GM19463 (cell line): ENCODE data around the gene ATP10A.
"Not testable (repeated sequence)": the region's sequence is repeated elsewhere in the genome, so short reads cannot be mapped to it uniquely, and the experiment has no call there.

ENCODE experiments used
- ATAC-seq: cut with Tn5 transposase; IDR thresholded peaks from one replicate; pipeline ENCODE4 v1.9.1; 2021; ENCODE audit warnings: mild to moderate bottlenecking, moderate library complexity; ENCODE audit not compliant: unreplicated experiment

The ATP10A gene

DNA sequence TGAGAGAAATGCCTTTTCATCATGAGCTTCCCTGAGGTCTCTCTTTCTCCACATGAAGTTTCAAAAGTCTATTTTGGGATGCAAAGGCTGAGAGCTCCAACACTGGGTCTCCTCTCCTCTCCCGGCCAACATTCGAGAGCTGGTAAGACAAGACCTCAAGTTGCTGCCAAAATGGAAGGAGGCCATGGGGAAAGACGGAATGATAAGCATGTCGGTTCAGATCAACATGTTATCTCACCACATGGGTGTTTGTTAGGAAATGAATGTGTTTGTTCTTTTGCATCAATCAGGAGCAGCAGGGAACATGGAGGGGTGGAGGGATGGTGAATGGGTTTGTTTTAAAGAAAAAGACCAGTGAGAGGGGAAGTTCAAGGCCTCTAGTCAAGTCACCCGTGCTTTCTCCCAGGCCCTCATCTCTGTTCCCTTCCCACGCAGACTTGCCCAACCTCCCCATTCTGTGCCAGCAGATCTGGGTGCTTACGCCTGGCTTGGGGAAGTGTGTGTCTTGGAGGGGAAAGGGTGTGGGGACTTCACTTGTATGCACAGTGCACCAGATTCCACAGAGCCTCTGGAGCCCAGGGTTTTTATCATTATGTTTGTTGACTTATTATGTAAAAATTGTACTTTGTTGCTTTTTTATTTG, 23.5 kb upstream of the ATP10A start:
- no peak for ATAC-seq

DNA sequence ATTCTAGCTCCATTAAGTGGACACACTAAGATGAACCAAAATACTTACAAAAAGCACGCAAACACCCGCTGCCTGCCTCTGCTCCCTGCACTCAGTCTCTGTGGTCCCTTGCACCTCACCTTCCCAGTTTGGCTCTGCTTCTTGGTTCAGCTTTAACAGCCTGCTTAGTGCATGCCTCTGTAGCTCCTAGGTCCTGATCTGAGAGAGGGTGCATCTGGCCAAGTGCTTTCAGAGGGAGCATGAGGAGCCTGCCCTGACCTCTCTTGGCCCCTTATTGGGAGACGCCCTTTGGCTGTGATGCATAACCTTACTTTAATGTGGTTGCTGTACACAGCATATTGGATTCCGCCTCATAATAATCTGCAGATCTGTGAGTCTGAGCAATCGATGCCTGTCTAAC, 21.2 kb upstream of the ATP10A start:
- no peak for ATAC-seq

DNA sequence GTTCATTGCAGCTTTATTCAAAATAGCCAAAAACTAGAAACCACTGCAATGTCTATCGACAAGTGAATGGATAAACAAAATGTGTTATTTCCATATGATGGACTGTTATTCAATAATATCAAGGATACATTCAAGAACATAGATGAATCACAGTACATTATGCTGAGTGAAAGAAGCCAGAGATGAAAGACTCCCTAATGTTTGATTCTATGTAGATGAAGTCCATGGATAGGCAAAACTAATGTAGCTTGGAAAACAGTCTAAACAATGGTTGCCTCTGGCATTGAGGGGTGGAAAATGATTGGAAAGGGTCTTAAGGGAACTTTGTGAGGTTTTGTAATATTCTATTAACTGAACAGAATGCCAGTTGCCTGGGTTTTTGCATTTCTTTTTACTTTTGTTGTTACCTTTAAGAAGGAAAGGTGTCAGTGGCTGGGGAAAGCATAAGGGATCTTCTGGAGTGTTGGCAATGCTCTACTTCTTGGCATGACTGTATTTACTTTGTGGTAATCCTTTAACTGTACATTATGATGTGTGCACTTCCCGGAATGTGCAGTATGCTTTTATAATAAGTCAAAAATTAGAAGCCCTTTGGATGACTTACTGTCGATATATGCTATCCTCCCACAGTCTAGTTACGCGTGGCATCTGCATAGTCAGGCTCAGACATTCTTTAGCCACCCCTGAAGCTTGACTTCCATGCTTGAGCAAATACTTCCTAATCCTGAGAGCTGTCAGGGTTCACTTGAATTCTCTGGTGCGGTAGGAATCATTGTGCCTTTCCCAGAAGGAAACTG, 20.5 kb upstream of the ATP10A start:
- ATAC-seq = no peak

DNA sequence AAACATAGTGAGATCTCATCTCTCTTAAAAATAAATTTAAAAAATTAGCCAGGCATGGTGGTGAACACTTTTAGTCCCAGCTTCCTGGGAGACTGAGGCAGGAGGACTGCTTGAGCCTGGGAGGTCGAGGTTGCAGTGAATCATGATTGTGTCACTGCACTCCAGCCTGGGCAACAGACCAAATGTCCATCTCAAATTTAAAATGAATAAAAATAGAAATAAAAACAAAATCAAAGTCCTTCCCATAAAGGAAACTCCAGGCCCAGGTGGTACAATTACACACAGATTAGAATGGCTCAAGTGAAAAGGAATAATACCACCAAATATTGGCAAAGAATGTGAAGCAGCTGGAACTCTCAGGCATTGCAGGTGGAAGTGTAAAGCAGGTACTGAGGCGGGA, 19.3 kb upstream of the ATP10A start:
- ATAC-seq = no peak

DNA sequence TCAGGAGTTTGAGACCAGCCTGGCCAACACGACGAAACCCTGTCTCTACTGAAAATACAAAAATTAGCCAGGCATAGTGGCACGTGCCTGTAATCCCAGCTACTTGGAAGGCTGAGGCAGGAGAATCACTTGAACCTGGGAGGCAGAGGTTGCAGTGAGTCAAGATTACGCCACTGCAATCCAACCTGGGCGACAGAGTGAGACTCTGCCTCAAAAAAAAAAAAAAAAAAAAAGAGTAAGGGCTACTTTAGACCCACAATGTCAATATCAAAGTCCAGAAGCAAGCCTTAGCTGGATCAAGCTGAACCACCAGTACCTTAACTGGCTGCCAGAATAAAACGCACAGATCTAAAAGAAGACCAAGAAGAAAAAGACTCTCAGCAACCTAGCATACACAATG, 17.8 kb upstream of the ATP10A start:
- ATAC-seq = not testable (repeated sequence)

DNA sequence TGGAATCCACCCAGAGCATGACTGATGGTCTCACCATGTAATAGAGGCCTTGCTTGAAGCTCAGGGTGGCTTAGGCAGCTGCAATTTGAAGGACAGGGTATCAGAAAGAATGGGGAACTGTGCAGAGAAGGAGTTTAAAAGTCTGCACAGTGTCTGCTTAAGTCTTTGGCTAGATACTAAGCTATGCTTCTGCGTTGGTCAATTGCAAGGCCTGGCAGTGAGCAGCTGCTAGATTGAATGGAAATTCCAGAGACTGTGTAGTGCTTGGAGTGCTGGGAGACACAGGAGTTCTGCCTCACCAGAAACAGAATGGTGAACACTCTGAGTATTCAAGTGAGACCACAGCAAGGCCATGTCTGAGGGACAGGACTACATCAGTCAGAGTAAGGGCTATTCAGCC, 17.3 kb upstream of the ATP10A start:
- ATAC-seq = no peak

DNA sequence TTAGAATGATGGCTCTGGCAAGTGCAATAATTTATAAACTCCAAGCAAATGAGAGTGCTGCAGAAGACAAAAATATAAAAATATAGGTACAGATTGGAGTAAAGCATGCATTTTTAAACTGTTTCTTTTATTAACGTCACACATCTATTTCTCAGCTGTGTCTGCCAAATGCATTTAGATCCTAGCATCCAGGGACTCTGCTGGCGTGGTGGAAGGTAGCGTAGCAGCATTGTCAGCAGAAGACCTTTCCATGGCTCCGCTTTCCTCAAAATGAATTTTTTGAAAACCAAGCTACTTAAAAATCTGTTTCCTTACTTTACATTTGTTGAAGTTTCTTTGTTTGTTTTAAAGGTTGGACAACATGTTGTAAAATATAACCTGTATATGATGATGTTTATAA, 16.3 kb upstream of the ATP10A start:
- no peak for ATAC-seq

DNA sequence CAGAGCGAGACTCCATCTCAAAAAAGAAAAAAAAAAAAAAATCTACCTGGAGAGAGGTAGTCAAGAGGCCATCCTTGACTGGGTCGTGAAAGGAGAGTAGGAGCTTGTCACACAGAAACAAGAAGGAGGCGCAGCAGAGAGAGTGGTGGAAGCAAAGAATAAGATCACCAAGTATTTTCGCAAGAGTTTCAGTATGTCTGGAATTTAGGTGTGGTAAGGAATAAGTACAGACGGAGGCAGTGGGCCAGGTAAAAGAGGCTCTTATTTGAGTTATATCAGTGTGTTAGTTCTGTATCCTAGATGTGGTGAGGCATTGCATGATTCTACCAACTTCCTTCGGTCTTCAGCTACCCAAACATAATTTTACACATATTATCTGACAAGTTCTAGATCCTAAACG, 14.6 kb upstream of the ATP10A start:
- ATAC-seq = no peak

DNA sequence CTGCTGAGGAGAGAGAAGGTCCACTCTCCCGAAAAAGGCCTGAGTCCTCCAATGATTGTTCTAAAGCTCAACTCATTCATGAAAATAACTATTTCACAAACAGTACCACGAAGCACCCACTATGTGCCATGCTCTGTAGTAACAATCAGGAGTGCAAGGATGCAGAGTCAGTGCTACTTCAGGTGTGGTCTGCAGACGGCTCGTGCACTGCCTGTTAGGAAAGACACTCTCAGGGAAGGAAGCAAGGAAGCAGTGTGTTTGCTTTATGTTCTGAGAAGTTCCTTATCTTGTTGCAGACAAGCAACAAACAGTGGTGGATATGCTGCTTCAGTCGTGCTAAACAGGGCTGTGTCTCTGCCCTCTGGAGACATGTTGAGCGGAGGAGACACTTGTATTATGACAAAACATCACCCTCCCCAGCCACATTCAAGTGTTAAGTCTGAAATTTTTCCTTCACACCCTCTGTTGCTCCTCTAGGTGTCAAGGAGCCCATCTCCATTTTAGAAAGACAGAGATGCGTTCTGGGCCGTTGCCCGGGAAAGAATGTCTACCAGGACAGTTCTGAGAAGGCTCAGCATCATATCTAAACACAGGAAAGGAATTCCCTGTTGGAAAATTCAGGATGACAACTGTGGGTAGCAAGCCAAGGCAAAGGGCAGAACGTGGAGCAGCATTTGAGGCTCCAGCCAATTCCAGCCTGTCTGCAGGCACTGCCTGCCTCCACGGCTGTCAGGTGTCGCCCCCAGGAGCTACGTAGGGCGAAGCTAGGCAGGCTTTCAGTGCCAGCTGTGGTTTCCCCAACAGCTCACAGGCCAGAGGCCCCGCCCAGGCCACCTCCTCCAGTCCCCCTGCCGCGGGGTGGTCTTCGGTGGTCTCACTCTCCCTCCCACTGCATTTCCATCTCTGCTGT, 13.4 kb upstream of the ATP10A start:
- no peak for ATAC-seq

DNA sequence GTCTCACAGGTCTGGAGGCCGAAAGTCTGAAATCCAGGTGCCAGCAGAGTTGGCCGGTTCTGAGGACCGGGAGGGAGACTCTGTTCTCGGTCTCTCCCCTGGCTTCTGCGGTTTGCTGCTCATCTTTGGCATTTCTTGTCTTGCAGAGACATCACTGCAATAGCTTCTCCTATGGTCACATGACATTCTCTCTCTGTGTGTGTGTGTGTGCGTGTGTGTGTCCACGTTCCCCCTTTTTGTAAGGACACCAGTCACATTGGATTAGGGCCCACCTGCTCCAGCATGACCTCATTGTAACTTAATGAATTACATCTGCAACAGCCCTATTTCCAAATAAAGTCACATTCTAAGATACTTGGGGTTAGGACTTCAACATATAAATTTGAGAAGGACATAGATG, 12.4 kb upstream of the ATP10A start:
- ATAC-seq = no peak

DNA sequence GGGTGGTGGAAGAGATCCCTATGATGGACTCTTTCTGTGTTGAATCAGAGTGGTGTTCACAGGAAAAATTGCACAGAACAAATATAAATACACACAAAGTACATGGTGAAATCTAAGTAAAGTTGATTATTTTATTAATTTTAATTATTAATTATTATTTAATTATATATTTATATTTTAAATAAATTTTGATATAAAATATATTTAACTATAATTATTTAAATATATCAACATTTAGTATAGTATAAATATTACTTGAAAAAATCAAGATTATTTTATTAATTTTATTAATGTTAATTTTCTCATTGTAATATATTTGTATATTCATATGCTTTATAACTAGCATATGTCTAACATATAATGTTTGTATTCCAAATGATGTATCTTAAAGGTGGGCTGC, 11.3 kb upstream of the ATP10A start:
- ATAC-seq = no peak

DNA sequence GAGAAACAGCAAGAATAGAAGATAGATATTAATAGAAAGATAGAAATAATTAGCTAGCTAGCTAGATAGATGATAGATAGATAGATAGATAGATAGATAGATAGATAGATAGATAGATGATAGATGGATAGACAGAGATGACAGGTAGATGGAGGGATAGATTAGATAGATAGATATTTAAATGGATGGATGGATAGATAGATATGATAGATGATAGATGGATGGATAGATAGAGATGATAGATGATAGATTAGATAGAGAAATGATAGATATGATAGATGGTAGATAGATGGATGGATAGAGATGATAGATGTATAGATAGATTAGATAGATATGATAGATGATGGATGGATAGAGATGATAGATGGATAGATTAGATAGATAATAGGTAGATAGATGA, 8.3 kb upstream of the ATP10A start:
- no peak for ATAC-seq

DNA sequence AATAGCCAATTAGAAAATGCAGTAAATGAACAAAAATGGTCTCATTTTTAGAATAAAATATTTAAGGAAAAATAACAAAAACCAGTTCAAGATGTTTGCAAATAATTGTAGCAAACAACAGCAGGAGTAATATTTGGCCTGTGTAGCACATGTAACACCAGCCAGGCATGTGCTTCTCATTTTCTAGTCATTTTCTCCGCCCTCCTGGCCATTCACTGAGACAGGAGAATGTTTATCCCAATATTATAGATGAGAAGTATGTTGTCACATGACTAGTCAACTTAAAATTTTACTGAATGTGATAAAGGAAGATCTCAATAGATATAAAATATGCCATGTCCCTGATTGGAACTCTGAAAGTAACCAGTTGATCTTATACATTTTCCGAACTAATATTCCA, 7.8 kb upstream of the ATP10A start:
- no peak for ATAC-seq

DNA sequence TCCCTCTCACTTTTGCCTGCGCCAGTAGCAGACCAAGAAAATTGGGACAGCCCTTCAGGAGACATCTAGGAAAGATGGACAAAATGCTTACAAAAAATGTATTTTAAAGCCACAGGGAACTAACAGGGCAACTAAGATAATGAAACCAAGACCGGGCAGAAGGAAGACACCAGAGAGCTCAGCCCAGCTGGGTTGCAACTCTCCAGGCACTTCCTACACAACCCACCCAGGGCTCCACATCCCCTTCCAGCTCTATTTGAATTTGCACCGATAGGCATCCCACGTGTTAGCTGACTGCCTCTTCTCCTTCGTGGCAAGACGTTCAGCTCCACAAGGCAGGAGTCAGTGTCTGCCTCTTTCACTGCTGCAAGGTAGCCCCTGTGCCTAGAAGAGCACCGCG, 6.6 kb upstream of the ATP10A start:
- no peak for ATAC-seq

DNA sequence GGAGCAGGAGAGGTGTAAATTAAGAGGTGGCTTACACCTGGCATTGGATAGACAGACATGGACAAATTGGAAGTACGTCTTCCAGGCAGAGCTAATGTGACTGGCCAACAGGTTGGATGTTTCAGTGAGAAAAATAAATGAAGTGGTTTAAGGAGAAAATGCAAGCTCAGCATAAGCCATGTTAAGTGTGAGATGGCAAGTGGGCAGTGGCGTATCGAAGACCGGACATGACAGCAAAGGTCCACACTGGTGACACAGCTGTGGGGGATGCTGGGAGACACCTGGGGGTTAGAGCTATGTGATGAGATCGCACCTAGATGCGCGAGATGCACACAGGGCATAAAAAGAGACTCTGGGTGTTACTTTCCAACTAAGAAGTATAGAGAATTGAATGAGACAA, 3.7 kb upstream of the ATP10A start:
- no peak for ATAC-seq

DNA sequence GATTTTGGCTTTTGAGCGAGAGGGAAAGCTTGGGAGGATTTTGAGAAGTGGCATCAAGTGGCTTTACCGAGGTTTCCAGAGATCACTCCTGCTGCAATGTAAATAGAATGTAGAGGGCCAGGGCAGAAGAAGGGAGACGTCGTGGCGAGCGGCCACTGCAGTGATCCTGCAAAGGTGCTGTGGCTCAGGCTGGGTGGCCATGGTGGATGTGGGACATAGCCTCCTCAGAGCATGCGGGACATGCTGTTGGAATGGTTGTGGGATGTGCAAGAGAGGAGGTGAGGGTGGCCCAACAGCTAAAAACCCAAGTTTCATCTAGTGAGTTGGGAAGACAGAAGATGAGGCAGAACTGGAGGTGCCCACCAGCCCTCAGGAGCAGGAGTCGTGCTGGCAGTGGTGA, 3.1 kb upstream of the ATP10A start:
- no peak for ATAC-seq

DNA sequence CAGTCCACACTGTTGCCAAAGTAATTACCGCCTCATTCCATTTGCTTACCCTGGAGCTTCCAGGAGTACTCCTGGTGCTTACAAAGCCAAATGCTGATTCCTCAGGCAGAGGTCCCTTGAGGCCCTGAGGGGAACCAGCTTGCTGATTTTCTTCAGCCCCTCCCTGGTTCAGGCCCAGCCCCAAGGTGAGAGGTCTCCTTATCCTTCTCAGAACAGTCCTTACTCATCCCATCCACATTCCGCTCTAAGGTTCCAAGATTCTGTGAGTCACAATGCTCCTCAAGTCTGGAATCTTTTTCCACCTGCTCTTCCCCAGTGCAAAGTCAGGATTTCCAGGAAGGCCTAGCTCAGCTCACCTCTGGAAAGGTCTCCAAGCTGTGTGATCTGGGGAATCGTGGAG, 1.8 kb upstream of the ATP10A start:
- ATAC-seq = no peak

DNA sequence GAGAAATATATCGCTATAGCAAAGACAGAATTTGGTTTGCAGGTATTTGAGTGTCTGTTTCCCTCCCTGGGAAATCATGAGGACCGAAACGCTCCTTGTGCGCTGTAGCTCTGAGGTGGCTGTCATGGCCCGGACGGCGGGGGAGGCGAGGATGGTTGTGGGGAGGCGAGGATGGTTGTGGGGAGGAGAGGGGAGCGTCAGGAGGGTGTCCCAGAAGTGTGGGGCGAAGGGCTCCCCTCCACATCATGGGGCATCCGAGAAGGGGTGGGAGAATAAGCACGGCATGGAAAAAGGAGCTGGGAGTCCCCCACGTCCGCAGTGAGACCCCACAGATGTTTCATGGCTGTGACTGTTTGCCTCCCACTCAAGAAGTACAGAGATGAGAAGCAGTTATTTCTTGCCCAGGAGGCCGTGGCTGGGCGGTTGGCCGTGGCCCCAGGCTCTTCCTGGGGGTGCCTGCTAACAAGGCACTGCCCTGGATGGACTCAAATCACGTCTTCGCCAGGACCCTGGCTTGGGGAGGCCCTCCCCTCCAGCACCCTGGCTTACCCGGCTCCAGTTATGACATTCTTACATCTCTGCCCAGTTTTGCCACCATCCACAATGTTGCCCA, 947 bp upstream of the ATP10A start:
- no peak for ATAC-seq

DNA sequence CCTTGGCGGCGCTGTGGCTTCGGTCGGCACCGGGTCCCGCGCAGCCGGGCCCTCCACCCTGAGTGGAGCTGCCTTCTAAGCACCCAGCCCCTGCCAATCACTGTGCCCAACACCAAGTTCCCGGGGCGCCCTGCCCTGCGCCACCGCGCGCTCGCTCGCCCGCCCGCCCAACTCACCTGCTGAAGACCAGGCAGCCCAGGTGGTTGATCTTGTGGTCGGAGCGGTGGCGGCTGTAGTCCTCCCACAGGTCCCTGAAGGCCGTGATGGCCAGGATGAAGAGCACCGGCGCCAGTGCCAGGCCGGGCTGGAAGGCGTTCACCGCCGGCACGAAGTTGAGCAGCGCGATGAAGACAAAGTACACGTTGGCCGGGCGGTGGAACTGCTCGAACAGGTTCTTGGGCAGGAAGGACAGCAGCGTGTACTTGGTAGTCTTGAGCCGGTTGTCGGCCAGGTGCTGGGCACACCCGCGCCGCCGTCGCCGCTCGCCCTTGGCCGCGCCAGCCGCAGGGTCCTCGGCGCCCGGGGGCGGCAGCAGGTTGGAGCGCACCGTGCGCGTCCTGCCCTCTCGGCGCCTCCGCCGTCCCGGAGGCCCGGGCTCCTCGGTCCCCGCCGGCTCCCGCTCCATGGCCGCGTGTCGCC, 536 bp downstream of the ATP10A start:
- no peak for ATAC-seq

DNA sequence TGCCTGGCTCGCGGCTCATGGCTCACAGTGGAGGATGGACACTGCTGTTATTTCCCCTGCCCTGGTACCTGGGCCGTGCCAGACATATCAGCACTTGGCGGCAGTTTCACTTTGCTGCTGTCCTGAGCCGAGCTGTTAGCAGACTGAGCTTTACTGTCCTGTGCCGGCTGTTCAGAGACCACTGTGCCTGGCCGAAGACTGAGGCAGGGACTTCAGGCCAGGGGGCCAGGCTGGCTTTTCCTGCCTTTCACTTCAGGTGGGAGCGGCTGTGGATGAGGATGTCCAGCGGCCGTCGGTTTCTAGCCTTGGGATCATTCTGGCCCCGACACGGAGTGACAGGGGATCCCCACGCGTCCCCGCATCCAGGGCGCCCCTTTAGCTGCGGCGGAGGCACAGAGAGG, 1.1 kb downstream of the ATP10A start:
- ATAC-seq = no peak
